IPS-20b (cell line): ENCODE data around the gene DNASE1L1.

Experiments
- H3K27ac ChIP-seq: one replicate; pipeline ENCODE4 v1.5.1; 2013; ENCODE audit warnings: low read length
- H3K27me3 ChIP-seq: 2 replicates; pipeline ENCODE4 v1.6.1; 2013; ENCODE audit warnings: mild to moderate bottlenecking, low read length, inconsistent platforms; ENCODE audit not compliant: insufficient read depth
- H3K36me3 ChIP-seq: 2 replicates; pipeline ENCODE4 v1.6.1; 2013; ENCODE audit warnings: low read depth, mild to moderate bottlenecking, inconsistent platforms, low read length, moderate library complexity; ENCODE audit not compliant: insufficient read depth
- H3K4me1 ChIP-seq: 2 replicates; pipeline ENCODE4 v1.6.1; 2013; ENCODE audit warnings: mild to moderate bottlenecking, control low read depth, inconsistent platforms, low read length, moderate library complexity; ENCODE audit not compliant: insufficient read depth
- H3K4me3 ChIP-seq: 2 replicates; pipeline ENCODE4 v1.5.1; 2013; ENCODE audit warnings: mild to moderate bottlenecking, low read length, inconsistent platforms
- H3K9ac ChIP-seq: 2 replicates; pipeline ENCODE4 v1.6.1; 2013; ENCODE audit warnings: low read depth, mild to moderate bottlenecking, inconsistent platforms, low read length, moderate library complexity
- H3K9me3 ChIP-seq: 2 replicates; pipeline ENCODE4 v1.6.1; 2013; ENCODE audit warnings: mild to moderate bottlenecking, low read depth, low read length, inconsistent platforms; ENCODE audit not compliant: insufficient read depth

DNASE1L1 gene

GRCh38 chrX:154419688-154420401 lies 10.8 kb upstream of the DNASE1L1 start:
- no peak overlapping the region for H3K9ac ChIP-seq

GRCh38 chrX:154419189-154419588 lies 10.1 kb upstream of the DNASE1L1 start:
- H3K36me3 ChIP-seq, result no peaks in the 10 kb centered on the region
- no peaks in the 10 kb centered on the region for H3K27me3 ChIP-seq
- H3K4me1 ChIP-seq, result no peaks in the 10 kb centered on the region
- no peak overlapping the region for H3K27ac ChIP-seq
- H3K4me3 ChIP-seq, result no peak overlapping the region
- no peak overlapping the region for H3K9ac ChIP-seq
- H3K9me3 ChIP-seq, result no peaks in the 10 kb centered on the region

More at GRCh38 chrX:154419688-154420401, 10.8 kb upstream of the DNASE1L1 start:
- Histone ChIP-seq H3K36me3 (no peaks in the 10 kb centered on the region), H3K4me3 (no peak overlapping the region), H3K9me3 (no peaks in the 10 kb centered on the region), H3K27me3 (no peaks in the 10 kb centered on the region), H3K27ac (no peak overlapping the region), H3K4me1 (no peaks in the 10 kb centered on the region)

- H3K27me3 ChIP-seq, result no peaks in the 10 kb centered on the region
- H3K27ac ChIP-seq, result no peak overlapping the region
- no peak overlapping the region for H3K9ac ChIP-seq
- H3K4me1 ChIP-seq, result no peaks in the 10 kb centered on the region
- no peak overlapping the region for H3K4me3 ChIP-seq
- H3K36me3 ChIP-seq, result no peaks in the 10 kb centered on the region
- no peaks in the 10 kb centered on the region for H3K9me3 ChIP-seq
Measured at GRCh38 chrX:154417157-154417556, 8.1 kb upstream of the DNASE1L1 start.

- Histone ChIP-seq H3K27ac (no peak overlapping the region), H3K4me3 (no peak overlapping the region), H3K9ac (no peak overlapping the region), H3K27me3 (no peaks in the 10 kb centered on the region), H3K9me3 (no peaks in the 10 kb centered on the region), H3K36me3 (no peaks in the 10 kb centered on the region), H3K4me1 (0 out of 2 replicates have a peak, but pooled peaks cover 9% of the 10 kb centered on the region)
Measured at GRCh38 chrX:154413142-154413541, 4.1 kb upstream of the DNASE1L1 start.

- peak overlapping the region; percentile 70; the same call in 1 of the 2 replicates for H3K9ac ChIP-seq
- H3K36me3 ChIP-seq, result no peaks in the 10 kb centered on the region
- H3K27me3 ChIP-seq, result no peaks in the 10 kb centered on the region
- H3K27ac ChIP-seq, result no peak overlapping the region
- no peaks in the 10 kb centered on the region for H3K9me3 ChIP-seq
- peak overlapping the region; percentile 73 for H3K4me3 ChIP-seq
- 0 out of 2 replicates have a peak, but pooled peaks cover 9% of the 10 kb centered on the region for H3K4me1 ChIP-seq
Measured at GRCh38 chrX:154412468-154412867, 3.4 kb upstream of the DNASE1L1 start.

GRCh38 chrX:154411981-154412340 lies 2.9 kb upstream of the DNASE1L1 start:
- H3K9ac ChIP-seq, result peak overlapping the region; percentile 78; the same call in 1 of the 2 replicates
- no peaks in the 10 kb centered on the region for H3K27me3 ChIP-seq
- no peaks in the 10 kb centered on the region for H3K36me3 ChIP-seq
- no peak overlapping the region for H3K27ac ChIP-seq
- no peaks in the 10 kb centered on the region for H3K9me3 ChIP-seq
- peak overlapping the region; percentile 73 for H3K4me3 ChIP-seq
- 0 out of 2 replicates have a peak, but pooled peaks cover 9% of the 10 kb centered on the region for H3K4me1 ChIP-seq

- Histone ChIP-seq H3K36me3 (no peaks in the 10 kb centered on the region), H3K27ac (no peak overlapping the region)
Measured at GRCh38 chrX:154408659-154409221, 314 bp downstream of the DNASE1L1 start.

GRCh38 chrX:154404625-154405192 lies 4.3 kb downstream of the DNASE1L1 start:
- H3K4me1 ChIP-seq, result peaks cover 9% of the 10 kb centered on the region; the same call in 1 of the 2 replicates
- no peak overlapping the region for H3K9ac ChIP-seq
- peaks cover 15% of the 10 kb centered on the region for H3K36me3 ChIP-seq

More at GRCh38 chrX:154408659-154409221, 314 bp downstream of the DNASE1L1 start:
- Histone ChIP-seq H3K27me3 (no peaks in the 10 kb centered on the region), H3K4me3 (peak overlapping the region; percentile 35), H3K9ac (peak overlapping the region; percentile 39; the same call in 1 of the 2 replicates), H3K9me3 (no peaks in the 10 kb centered on the region), H3K4me1 (0 out of 2 replicates have a peak, but pooled peaks cover 9% of the 10 kb centered on the region)

GRCh38 chrX:154403858-154404257 lies 5.2 kb downstream of the DNASE1L1 start:
- Histone ChIP-seq H3K9me3 (no peaks in the 10 kb centered on the region), H3K36me3 (peaks cover 24% of the 10 kb centered on the region), H3K4me3 (no peak overlapping the region), H3K9ac (no peak overlapping the region), H3K27me3 (no peaks in the 10 kb centered on the region), H3K27ac (no peak overlapping the region), H3K4me1 (peaks cover 4% of the 10 kb centered on the region; the same call in 1 of the 2 replicates)

More at GRCh38 chrX:154404625-154405192, 4.3 kb downstream of the DNASE1L1 start:
- Histone ChIP-seq H3K27ac (no peak overlapping the region), H3K27me3 (no peaks in the 10 kb centered on the region), H3K9me3 (no peaks in the 10 kb centered on the region), H3K4me3 (no peak overlapping the region)

GRCh38 chrX:154403192-154403591 lies 5.9 kb downstream of the DNASE1L1 start:
- H3K4me3 ChIP-seq, result no peak overlapping the region
- no peaks in the 10 kb centered on the region; the same call in 1 of the 2 replicates for H3K4me1 ChIP-seq
- no peak overlapping the region for H3K9ac ChIP-seq
- no peaks in the 10 kb centered on the region for H3K27me3 ChIP-seq
- no peaks in the 10 kb centered on the region for H3K9me3 ChIP-seq
- H3K36me3 ChIP-seq, result peaks cover 28% of the 10 kb centered on the region
- H3K27ac ChIP-seq, result no peak overlapping the region

GRCh38 chrX:154402622-154403127 lies 6.4 kb downstream of the DNASE1L1 start:
- Histone ChIP-seq H3K36me3 (peaks cover 28% of the 10 kb centered on the region), H3K27ac (no peak overlapping the region), H3K9me3 (no peaks in the 10 kb centered on the region), H3K4me1 (no peaks in the 10 kb centered on the region; the same call in 1 of the 2 replicates), H3K9ac (no peak overlapping the region), H3K4me3 (no peak overlapping the region), H3K27me3 (no peaks in the 10 kb centered on the region)
